ENCODE measurements around the gene H2BW2.
"Not testable (repeated sequence)": the region's sequence is repeated elsewhere in the genome, so short reads cannot be mapped to it uniquely, and the experiment has no call there.

The H2BW2 gene

GRCh38 chrX:104039689-104040505 is at the start of gene H2BW2:
Gene H2BW2 (plus strand): TSS chrX:104039956. CDS start chrX:104039995, 39 bp downstream.
- Mint-ChIP-seq H3K27ac (no peak within 1 kb of the TSS), H3K27me3 (peaks cover 8% of the 10 kb centered on the region), H3K9me3 (no peaks in the 10 kb centered on the region), H3K36me3 (no peaks in the 10 kb centered on the region), H3K4me1 (no peaks in the 10 kb centered on the region), H3K4me3 (no peak within 1 kb of the TSS)

- no peaks in the 10 kb centered on the region for H3K9me3 Mint-ChIP-seq
- no peaks in the 10 kb centered on the region for H3K36me3 Mint-ChIP-seq
- H3K27ac Mint-ChIP-seq, result no peak overlapping the region
- no peaks in the 10 kb centered on the region for H3K27me3 Mint-ChIP-seq
- no peaks in the 10 kb centered on the region for H3K4me1 Mint-ChIP-seq
- H3K4me3 Mint-ChIP-seq, result no peak overlapping the region
Observed at GRCh38 chrX:103999234-103999633, 40.5 kb upstream of the H2BW2 start.

GRCh38 chrX:104008831-104009230 is 30.9 kb upstream of the H2BW2 start:
- Mint-ChIP-seq H3K4me1 (no peaks in the 10 kb centered on the region), H3K36me3 (no peaks in the 10 kb centered on the region), H3K9me3 (no peaks in the 10 kb centered on the region), H3K4me3 (no peak overlapping the region), H3K27ac (no peak overlapping the region), H3K27me3 (no peaks in the 10 kb centered on the region)

DNA sequence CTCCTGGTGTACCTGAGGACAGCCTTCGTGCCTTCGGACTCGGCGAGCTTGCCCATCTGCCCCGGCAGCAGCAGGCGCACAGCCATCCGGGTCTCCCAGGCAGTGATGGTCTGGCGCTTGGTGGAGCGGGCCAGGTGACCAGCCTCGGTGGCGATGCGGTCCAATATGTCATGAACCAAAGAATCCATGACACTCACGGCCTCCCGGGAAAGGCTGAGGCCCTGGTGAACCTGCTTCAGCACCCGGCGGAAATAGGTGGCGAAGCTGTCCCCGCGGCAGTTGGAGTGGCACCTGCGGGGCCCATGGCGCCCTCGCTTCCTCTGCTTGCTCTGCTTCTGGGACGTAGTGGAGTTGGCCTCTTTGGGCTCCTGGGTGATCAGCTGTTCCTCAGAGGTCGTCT is 26.6 kb upstream of the H2BW2 start:
- Mint-ChIP-seq H3K4me1 (no peaks in the 10 kb centered on the region), H3K9me3 (no peaks in the 10 kb centered on the region), H3K36me3 (no peaks in the 10 kb centered on the region), H3K4me3 (no peak overlapping the region), H3K27ac (no peak overlapping the region), H3K27me3 (peaks cover 1% of the 10 kb centered on the region)

- no peaks in the 10 kb centered on the region for H3K9me3 Mint-ChIP-seq
- no peaks in the 10 kb centered on the region for H3K4me1 Mint-ChIP-seq
- no peak within 1 kb of the TSS for H3K27ac Mint-ChIP-seq
- H3K27me3 Mint-ChIP-seq, result peaks cover 3% of the 10 kb centered on the region
- H3K4me3 Mint-ChIP-seq, result no peak within 1 kb of the TSS
- H3K36me3 Mint-ChIP-seq, result no peaks in the 10 kb centered on the region
Observed at GRCh38 chrX:104013606-104014005, 26.1 kb upstream of the H2BW2 start, which contains the start of gene H2BW1. Gene H2BW1 (minus strand): TSS chrX:104013708. CDS start chrX:104013576, 132 bp downstream.

GRCh38 chrX:104015576-104015975 is 24.2 kb upstream of the H2BW2 start:
- not testable (repeated sequence) for H3K4me1 Mint-ChIP-seq, H3K9me3 Mint-ChIP-seq

DNA sequence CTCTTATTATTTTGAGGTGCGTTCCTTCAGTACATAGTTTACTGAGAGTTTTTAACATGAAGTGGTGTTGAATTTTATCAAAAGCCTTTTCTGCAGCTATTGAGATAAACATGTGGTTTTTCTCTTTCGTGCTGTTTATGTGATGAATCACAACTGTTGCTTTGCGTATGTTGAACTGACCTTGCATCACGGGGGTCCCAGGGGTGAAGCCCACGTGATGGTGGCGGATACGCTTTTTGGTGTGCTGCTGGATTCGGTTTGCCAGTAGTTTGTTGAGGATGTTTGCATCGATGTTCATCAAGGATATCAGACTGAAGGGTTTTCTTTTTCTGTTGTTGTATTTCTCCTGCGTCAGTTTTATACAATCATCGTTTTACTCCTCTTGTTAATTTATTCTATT is 21.6 kb upstream of the H2BW2 start:
- Mint-ChIP-seq H3K4me3 (no peak overlapping the region), H3K4me1 (no peaks in the 10 kb centered on the region), H3K27me3 (peaks cover 5% of the 10 kb centered on the region), H3K9me3 (no peaks in the 10 kb centered on the region), H3K36me3 (no peaks in the 10 kb centered on the region), H3K27ac (no peak overlapping the region)

More at GRCh38 chrX:104015576-104015975, 24.2 kb upstream of the H2BW2 start:
- not testable (repeated sequence) for H3K4me3 Mint-ChIP-seq, H3K27me3 Mint-ChIP-seq, H3K27ac Mint-ChIP-seq, H3K36me3 Mint-ChIP-seq

DNA sequence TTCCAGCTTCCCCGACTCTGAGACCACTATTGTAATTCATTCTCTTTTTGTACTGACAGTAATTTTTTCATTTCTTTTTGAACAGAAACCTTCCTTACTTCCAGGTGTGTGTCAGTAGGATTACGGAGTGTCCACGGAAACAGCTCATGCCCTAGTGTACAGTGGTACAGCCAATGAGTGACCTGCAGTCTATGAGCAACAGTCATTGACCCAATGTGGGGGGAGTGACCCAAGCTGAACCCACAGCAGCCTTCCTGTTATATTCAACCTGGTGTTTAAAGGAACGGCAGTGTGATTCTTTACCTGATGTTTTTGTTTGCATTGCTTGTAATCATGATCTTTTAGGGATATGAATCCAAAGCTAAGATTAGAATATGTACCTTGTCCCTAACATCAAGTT is 1.2 kb downstream of the H2BW2 start:
- H3K4me1 Mint-ChIP-seq, result no peaks in the 10 kb centered on the region
- no peak overlapping the region for H3K27ac Mint-ChIP-seq
- no peak overlapping the region for H3K4me3 Mint-ChIP-seq
- H3K9me3 Mint-ChIP-seq, result no peaks in the 10 kb centered on the region
- peaks cover 6% of the 10 kb centered on the region for H3K27me3 Mint-ChIP-seq
- H3K36me3 Mint-ChIP-seq, result no peaks in the 10 kb centered on the region

DNA sequence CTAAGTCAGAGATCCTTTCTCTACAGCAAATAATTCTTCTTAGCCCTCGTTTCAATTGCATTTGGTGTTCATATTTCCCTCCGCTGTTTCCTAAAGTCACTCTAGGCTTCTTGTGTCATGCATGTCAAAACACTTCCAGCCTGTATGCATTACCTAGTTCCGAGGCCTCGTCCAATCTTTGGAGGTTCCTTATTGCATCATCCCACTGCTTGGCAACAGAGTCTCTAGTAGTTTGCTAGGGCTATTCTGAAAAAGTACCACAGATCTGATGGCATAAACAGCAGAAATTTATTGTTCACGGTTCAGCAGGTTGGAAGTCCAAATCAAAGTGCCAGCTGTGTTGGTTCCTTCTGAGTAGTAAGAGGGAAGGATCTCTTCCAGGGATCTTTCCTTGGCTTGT is 5.9 kb downstream of the H2BW2 start:
- H3K9me3 Mint-ChIP-seq, result no peaks in the 10 kb centered on the region
- peaks cover 3% of the 10 kb centered on the region for H3K27me3 Mint-ChIP-seq
- H3K27ac Mint-ChIP-seq, result no peak overlapping the region
- no peaks in the 10 kb centered on the region for H3K4me1 Mint-ChIP-seq
- H3K4me3 Mint-ChIP-seq, result no peak overlapping the region
- no peaks in the 10 kb centered on the region for H3K36me3 Mint-ChIP-seq

DNA sequence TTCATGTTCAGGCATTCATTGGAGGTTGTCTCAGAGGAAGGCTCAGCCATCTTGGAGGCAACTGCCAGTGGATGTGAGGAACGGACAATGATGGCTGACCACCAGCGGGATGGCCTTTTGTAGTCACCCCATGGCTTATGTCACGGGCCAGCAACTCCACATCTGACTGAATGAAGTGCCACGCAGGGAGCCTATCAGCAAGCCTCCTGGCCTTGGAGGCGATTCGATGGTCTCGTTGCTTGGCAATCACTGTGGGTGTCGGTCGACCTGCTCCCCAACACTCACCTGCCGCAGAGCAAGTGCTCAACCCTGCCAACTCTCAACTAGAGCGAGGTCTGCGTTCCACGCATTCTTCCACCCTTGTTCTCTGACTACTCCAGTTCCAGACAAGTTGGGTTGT is 7.4 kb downstream of the H2BW2 start:
- Mint-ChIP-seq H3K9me3 (no peaks in the 10 kb centered on the region), H3K27ac (no peak overlapping the region), H3K36me3 (no peaks in the 10 kb centered on the region), H3K27me3 (no peaks in the 10 kb centered on the region), H3K4me3 (no peak overlapping the region), H3K4me1 (no peaks in the 10 kb centered on the region)

- H3K4me3 Mint-ChIP-seq, H3K27ac Mint-ChIP-seq, H3K27me3 Mint-ChIP-seq, H3K9me3 Mint-ChIP-seq, H3K36me3 Mint-ChIP-seq, H3K4me1 Mint-ChIP-seq: not testable (repeated sequence)
Observed at GRCh38 chrX:104054956-104055355, 15.2 kb downstream of the H2BW2 start.

GRCh38 chrX:104062636-104063035 is 22.9 kb downstream of the H2BW2 start:
- H3K4me3 Mint-ChIP-seq, H3K27me3 Mint-ChIP-seq, H3K36me3 Mint-ChIP-seq, H3K27ac Mint-ChIP-seq, H3K4me1 Mint-ChIP-seq, H3K9me3 Mint-ChIP-seq: not testable (repeated sequence)

DNA sequence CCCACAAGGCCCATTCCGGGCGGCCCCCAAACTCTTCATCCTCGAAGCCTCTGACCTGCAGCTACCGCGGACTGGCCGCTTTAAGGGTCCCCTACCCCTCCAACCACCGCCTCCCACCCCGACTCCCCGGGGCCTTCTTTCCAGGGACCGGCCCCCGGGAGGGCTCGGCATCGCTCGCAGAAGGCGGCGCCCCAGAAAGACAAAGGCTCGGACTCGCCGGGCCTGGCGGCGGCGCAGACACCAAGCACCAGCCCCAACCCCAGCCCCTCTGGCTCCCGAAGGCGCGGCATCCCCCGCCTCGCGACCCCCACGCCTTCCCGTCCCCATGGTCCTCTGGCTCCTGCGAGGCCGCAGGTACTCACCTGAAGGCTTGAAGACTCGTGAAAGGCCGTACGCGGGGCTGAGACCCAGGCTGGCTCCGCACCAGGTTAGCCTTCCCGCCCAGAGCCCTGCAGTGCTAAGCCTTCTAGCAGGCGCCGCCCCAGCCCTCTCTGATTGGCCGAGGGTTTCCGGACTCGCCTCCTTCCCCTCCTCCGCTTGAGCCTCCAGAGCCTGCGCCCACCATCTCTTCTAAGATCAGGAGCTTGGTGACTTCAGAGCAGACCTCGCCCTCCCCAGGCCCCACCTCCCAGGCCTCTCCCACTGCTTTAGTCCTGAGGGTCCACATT is 36.2 kb downstream of the H2BW2 start, which contains the start of gene TMSB15C:
TMSB15C (minus strand) TSS at position 459 of the 668 bp plus-strand sequence.
- not testable (repeated sequence) for H3K9me3 Mint-ChIP-seq, H3K4me3 Mint-ChIP-seq, H3K27me3 Mint-ChIP-seq, H3K27ac Mint-ChIP-seq, H3K4me1 Mint-ChIP-seq, H3K36me3 Mint-ChIP-seq

DNA sequence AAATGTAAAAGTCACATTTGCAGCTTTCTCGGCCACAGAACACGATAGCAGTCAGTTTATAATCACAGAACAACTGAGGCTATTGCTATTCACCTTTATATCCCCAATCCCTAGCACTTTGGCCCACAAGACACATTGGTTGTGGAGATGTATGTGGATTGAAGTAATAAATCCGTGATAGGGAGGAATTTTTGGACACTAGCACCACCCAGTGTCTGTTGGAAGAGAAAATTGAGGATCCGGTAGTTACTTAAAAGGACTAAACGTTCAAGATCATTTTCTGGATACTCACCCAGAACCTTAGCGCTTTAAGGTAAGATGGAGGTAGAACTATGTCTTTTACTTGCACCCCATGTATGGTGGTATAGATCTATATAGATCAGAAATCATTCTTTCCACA is 38.1 kb downstream of the H2BW2 start:
- H3K4me1 Mint-ChIP-seq, H3K9me3 Mint-ChIP-seq, H3K27ac Mint-ChIP-seq, H3K4me3 Mint-ChIP-seq, H3K27me3 Mint-ChIP-seq, H3K36me3 Mint-ChIP-seq: not testable (repeated sequence)

GRCh38 chrX:104084063-104084462 is 44.3 kb downstream of the H2BW2 start:
- H3K9me3 Mint-ChIP-seq, result no peaks in the 10 kb centered on the region
- H3K36me3 Mint-ChIP-seq, result no peaks in the 10 kb centered on the region
- no peaks in the 10 kb centered on the region for H3K4me1 Mint-ChIP-seq
- peaks cover 2% of the 10 kb centered on the region for H3K27me3 Mint-ChIP-seq
- no peak overlapping the region for H3K27ac Mint-ChIP-seq
- H3K4me3 Mint-ChIP-seq, result no peak overlapping the region

- H3K9me3 Mint-ChIP-seq, result no peaks in the 10 kb centered on the region
Observed at GRCh38 chrX:104084534-104085277, 45.0 kb downstream of the H2BW2 start.

More at GRCh38 chrX:104084534-104085277, 45.0 kb downstream of the H2BW2 start:
- Mint-ChIP-seq H3K4me3 (no peak overlapping the region), H3K27me3 (peaks cover 2% of the 10 kb centered on the region), H3K27ac (no peak overlapping the region), H3K36me3 (no peaks in the 10 kb centered on the region), H3K4me1 (no peaks in the 10 kb centered on the region)
